DMS 273 treated with DMSO at 0.1 percent for 48 hours (cell line): ENCODE data around the gene GGN.
"Not testable (repeated sequence)": the region's sequence is repeated elsewhere in the genome, so short reads cannot be mapped to it uniquely, and the experiment has no call there.

Experiments
- DNase-seq: peaks from one replicate; lab custom pipeline; 2025; lab: John Stamatoyannopoulos, UW

GGN gene

GRCh38 chr19:38362076-38362945 is 25.5 kb downstream of the GGN start:
- peak; percentile 37 for DNase-seq

GRCh38 chr19:38361633-38362075 is 26.2 kb downstream of the GGN start:
- DNase-seq: peak; percentile 70

GRCh38 chr19:38360839-38361631 is 26.8 kb downstream of the GGN start:
- DNase-seq: no peak

- DNase-seq: no peak
Observed at GRCh38 chr19:38360351-38360750, 27.5 kb downstream of the GGN start.

- no peak for DNase-seq
Observed at GRCh38 chr19:38359242-38360021, 28.4 kb downstream of the GGN start.

GRCh38 chr19:38358071-38358470 is 29.8 kb downstream of the GGN start:
- DNase-seq: no peak

- DNase-seq: no peak
Observed at GRCh38 chr19:38355728-38356725, 31.8 kb downstream of the GGN start.

GRCh38 chr19:38352611-38353010 is 35.2 kb downstream of the GGN start:
- peak; percentile 71 for DNase-seq

GRCh38 chr19:38351865-38352395 is 35.9 kb downstream of the GGN start:
- no peak for DNase-seq

- no peak for DNase-seq
Observed at GRCh38 chr19:38350883-38351282, 37.0 kb downstream of the GGN start.

- DNase-seq: no peak
Observed at GRCh38 chr19:38346837-38347236, 41.0 kb downstream of the GGN start.

GRCh38 chr19:38340927-38341326 is 46.9 kb downstream of the GGN start:
- no peak for DNase-seq

- DNase-seq: not testable (repeated sequence)
Observed at GRCh38 chr19:38339011-38339410, 48.8 kb downstream of the GGN start.

GRCh38 chr19:38337360-38337653 is 50.5 kb downstream of the GGN start:
- DNase-seq: no peak

- DNase-seq: peak; percentile 87
Observed at GRCh38 chr19:38336638-38337359, 51.0 kb downstream of the GGN start.

- DNase-seq: peak; percentile 85
Observed at GRCh38 chr19:38335949-38336637, 51.7 kb downstream of the GGN start.
